Mesendoderm (in vitro differentiated cells): Measurements from ENCODE around the gene PPFIA4.

Experiments used
- DNase-seq: peaks from one replicate; pipeline ENCODE4 v3.0.0; 2013
- H2AK5ac ChIP-seq: 2 replicates; pipeline ENCODE4 v1.6.1; 2013; ENCODE audit warnings: low read length, inconsistent platforms
- H2BK120ac ChIP-seq: 2 replicates; pipeline ENCODE4 v1.6.1; 2013; ENCODE audit warnings: low read depth, mild to moderate bottlenecking, low read length, moderate library complexity, mixed read lengths
- H2BK15ac ChIP-seq: replicated peaks from 2 replicates; pipeline ENCODE4 v1.6.1; 2013; ENCODE audit warnings: low read depth, mild to moderate bottlenecking, moderate library complexity
- H2BK5ac ChIP-seq: 2 replicates; pipeline ENCODE4 v1.6.1; 2013; ENCODE audit warnings: low read length, inconsistent platforms
- H3K18ac ChIP-seq: 2 replicates; pipeline ENCODE4 v1.6.1; 2013; ENCODE audit warnings: mild to moderate bottlenecking, low read length, mixed read lengths
- H3K23ac ChIP-seq: one replicate; pipeline ENCODE4 v1.6.1; 2013; ENCODE audit warnings: low read length
- H3K27ac ChIP-seq: 2 replicates; pipeline ENCODE4 v1.5.1; 2013; ENCODE audit warnings: low read depth, mild to moderate bottlenecking, inconsistent platforms, low read length, moderate library complexity
- H3K27me3 ChIP-seq: 2 replicates; pipeline ENCODE4 v1.6.1; 2013; ENCODE audit warnings: low read length, control low read depth, mild to moderate bottlenecking, inconsistent platforms; ENCODE audit not compliant: insufficient read depth, poor library complexity
- H3K36me3 ChIP-seq: 2 replicates; pipeline ENCODE4 v1.6.1; 2013; ENCODE audit warnings: low read length, inconsistent platforms; ENCODE audit not compliant: control insufficient read depth, insufficient read depth
- H3K4ac ChIP-seq: one replicate; pipeline ENCODE4 v1.6.1; 2013; ENCODE audit warnings: low read depth, mild to moderate bottlenecking, low read length, moderate library complexity
- H3K4me1 ChIP-seq: 2 replicates; pipeline ENCODE4 v1.6.1; 2013; ENCODE audit warnings: low read depth, low read length, inconsistent platforms; ENCODE audit not compliant: control insufficient read depth
- H3K4me2 ChIP-seq: 2 replicates; pipeline ENCODE4 v1.6.1; 2013; ENCODE audit warnings: low read length
- H3K4me3 ChIP-seq: 2 replicates; pipeline ENCODE4 v1.5.1; 2013; ENCODE audit warnings: mild to moderate bottlenecking, low read length
- H3K56ac ChIP-seq: one replicate; pipeline ENCODE4 v1.6.1; 2013; ENCODE audit warnings: low read length
- H3K79me1 ChIP-seq: 2 replicates; pipeline ENCODE4 v1.6.1; 2013; ENCODE audit warnings: low read length, inconsistent platforms
- H3K79me2 ChIP-seq: 2 replicates; pipeline ENCODE4 v1.6.1; 2013; ENCODE audit warnings: mild to moderate bottlenecking, low read length; ENCODE audit not compliant: control insufficient read depth, insufficient read depth
- H3K9ac ChIP-seq: 2 replicates; pipeline ENCODE4 v1.6.1; 2013; ENCODE audit warnings: low read length, inconsistent platforms
- H4K5ac ChIP-seq: one replicate; pipeline ENCODE4 v1.6.1; 2013; ENCODE audit warnings: low read length
- H4K8ac ChIP-seq: one replicate; pipeline ENCODE4 v1.6.1; 2013; ENCODE audit warnings: low read depth, mild to moderate bottlenecking, control low read depth, low read length, moderate library complexity
- WGBS: extraction: QIAGEN DNeasy Blood & Tissue Kit; methylation state at CpG from one replicate; pipeline ENCODE4 v1.1.7; 2013; ENCODE audit warnings: low lambda C conversion rate, missing lambda C conversion rate; ENCODE audit not compliant: insufficient coverage; ENCODE audit errors: extremely low coverage; 5-methylcytosine and 5-hydroxymethylcytosine counted together

Gene PPFIA4

DNA sequence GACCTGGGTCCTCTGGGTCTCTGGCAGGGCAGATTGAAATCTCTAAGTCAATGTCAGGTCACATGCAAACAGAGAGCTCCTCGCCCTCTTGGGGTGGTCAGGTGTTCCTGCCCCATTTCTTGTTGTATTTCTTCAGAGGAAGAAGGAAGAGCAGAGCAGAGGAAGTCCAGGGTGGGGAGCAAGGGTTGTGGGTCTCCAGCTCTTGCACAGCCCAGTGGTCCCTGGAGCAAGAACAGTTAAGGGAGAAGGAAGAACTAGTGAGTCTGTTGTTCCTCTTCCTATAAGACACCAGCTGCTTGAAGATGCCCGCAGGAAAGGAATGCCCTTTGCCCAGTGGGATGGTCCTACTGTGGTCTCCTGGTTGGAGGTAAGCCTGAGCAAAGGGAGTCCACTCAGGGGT is 33.2 kb downstream of the PPFIA4 start:
- no peak overlapping the region for H3K9ac ChIP-seq
- no peaks in the 10 kb centered on the region for H3K27me3 ChIP-seq
- no peak overlapping the region for H2BK120ac ChIP-seq
- H4K5ac ChIP-seq = no peak overlapping the region
- no peak overlapping the region for H2AK5ac ChIP-seq
- no peak overlapping the region for H3K4ac ChIP-seq
- DNase-seq = no peak
- no peak overlapping the region for H3K27ac ChIP-seq
- no CpG with 5 or more reads among the region's 2 CpGs for WGBS
- H3K23ac ChIP-seq = no peak overlapping the region
- no peaks in the 10 kb centered on the region for H3K79me2 ChIP-seq
- H2BK15ac ChIP-seq = no peak overlapping the region
- H2BK5ac ChIP-seq = no peak overlapping the region
- no peaks in the 10 kb centered on the region for H3K4me1 ChIP-seq
- no peak overlapping the region for H3K4me2 ChIP-seq
- no peak overlapping the region for H3K4me3 ChIP-seq
- no peaks in the 10 kb centered on the region for H3K79me1 ChIP-seq
- no peak overlapping the region for H3K56ac ChIP-seq
- no peak overlapping the region for H3K18ac ChIP-seq
- no peaks in the 10 kb centered on the region for H3K36me3 ChIP-seq
- H4K8ac ChIP-seq = no peak overlapping the region

DNA sequence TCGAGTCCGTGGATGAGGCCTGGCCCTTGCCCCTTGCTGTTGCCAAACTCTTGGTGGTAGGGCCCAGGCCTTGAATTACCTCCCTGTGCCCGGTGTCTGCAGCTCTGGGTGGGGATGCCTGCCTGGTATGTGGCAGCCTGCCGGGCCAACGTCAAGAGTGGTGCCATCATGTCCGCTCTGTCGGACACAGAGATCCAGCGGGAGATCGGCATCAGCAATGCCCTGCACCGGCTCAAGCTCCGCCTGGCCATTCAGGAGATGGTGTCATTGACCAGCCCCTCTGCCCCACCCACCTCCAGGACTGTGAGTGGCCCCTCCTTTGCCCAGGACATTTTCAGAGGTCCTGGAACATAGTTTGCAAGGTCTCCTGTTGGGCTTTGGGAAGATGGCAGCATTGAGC is 33.8 kb downstream of the PPFIA4 start:
- DNase-seq = no peak

GRCh38 chr1:203063287-203063686 is 37.0 kb downstream of the PPFIA4 start:
- no CpG with 5 or more reads among the region's 8 CpGs for WGBS
- H3K36me3 ChIP-seq = no peaks in the 10 kb centered on the region
- no peak overlapping the region for H3K4me2 ChIP-seq
- H3K4me3 ChIP-seq = no peak overlapping the region
- no peak overlapping the region for H3K27ac ChIP-seq
- no peak overlapping the region for H2BK15ac ChIP-seq
- no peak for DNase-seq
- H4K8ac ChIP-seq = no peak overlapping the region
- no peaks in the 10 kb centered on the region for H3K79me1 ChIP-seq
- H3K4me1 ChIP-seq = no peaks in the 10 kb centered on the region
- H2BK120ac ChIP-seq = no peak overlapping the region
- H2AK5ac ChIP-seq = no peak overlapping the region
- H4K5ac ChIP-seq = no peak overlapping the region
- no peak overlapping the region for H3K23ac ChIP-seq
- H3K4ac ChIP-seq = no peak overlapping the region
- no peaks in the 10 kb centered on the region for H3K27me3 ChIP-seq
- no peak overlapping the region for H2BK5ac ChIP-seq
- no peak overlapping the region for H3K56ac ChIP-seq
- no peak overlapping the region for H3K9ac ChIP-seq
- H3K18ac ChIP-seq = no peak overlapping the region
- H3K79me2 ChIP-seq = no peaks in the 10 kb centered on the region

More for the DNA sequence above, 33.8 kb downstream of the PPFIA4 start:
- Histone ChIP-seq H3K4me3 (no peak overlapping the region), H3K56ac (no peak overlapping the region), H3K4me1 (no peaks in the 10 kb centered on the region), H3K23ac (no peak overlapping the region), H3K4me2 (no peak overlapping the region), H3K79me1 (no peaks in the 10 kb centered on the region), H2BK5ac (no peak overlapping the region), H3K4ac (no peak overlapping the region), H4K8ac (no peak overlapping the region), H4K5ac (no peak overlapping the region), H2BK120ac (no peak overlapping the region), H3K79me2 (no peaks in the 10 kb centered on the region), H3K18ac (no peak overlapping the region), H3K9ac (no peak overlapping the region), H3K36me3 (no peaks in the 10 kb centered on the region), H2AK5ac (no peak overlapping the region), H2BK15ac (no peak overlapping the region), H3K27ac (no peak overlapping the region), H3K27me3 (no peaks in the 10 kb centered on the region)
- WGBS = no CpG with 5 or more reads among the region's 11 CpGs

GRCh38 chr1:203065191-203065590 is 38.9 kb downstream of the PPFIA4 start:
- Histone ChIP-seq H3K79me2 (no peaks in the 10 kb centered on the region), H3K79me1 (no peaks in the 10 kb centered on the region), H2BK120ac (no peak overlapping the region), H3K36me3 (no peaks in the 10 kb centered on the region), H3K27ac (no peak overlapping the region), H3K56ac (no peak overlapping the region), H3K4ac (no peak overlapping the region), H2BK5ac (no peak overlapping the region), H2BK15ac (no peak overlapping the region), H3K23ac (no peak overlapping the region), H4K8ac (no peak overlapping the region), H3K27me3 (no peaks in the 10 kb centered on the region), H3K4me2 (no peak overlapping the region), H3K4me3 (no peak overlapping the region), H4K5ac (no peak overlapping the region), H3K4me1 (no peaks in the 10 kb centered on the region), H3K18ac (no peak overlapping the region), H2AK5ac (no peak overlapping the region), H3K9ac (no peak overlapping the region)
- DNase-seq = no peak
- WGBS = no CpG with 5 or more reads among the region's 7 CpGs

DNA sequence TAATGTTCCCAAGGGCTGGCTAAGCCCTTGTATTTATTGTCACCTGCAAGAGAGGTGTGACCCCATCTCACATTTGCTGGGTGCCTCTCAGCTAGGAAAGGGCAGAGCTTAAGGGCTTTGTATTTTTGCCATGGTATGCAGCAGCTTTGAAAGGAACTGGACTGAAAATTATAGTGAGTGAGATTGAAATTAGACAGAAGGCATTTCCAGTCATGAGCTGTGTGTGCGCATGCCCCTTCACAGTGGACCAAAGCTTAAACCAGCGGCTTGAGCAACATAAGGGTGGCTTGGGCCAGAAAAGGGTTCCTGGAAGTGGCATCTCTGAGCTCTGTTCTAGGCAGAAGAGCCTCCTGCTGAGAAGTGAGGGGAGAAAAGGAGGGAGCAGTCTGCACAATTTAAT is 39.7 kb downstream of the PPFIA4 start:
- Histone ChIP-seq H4K8ac (no peak overlapping the region), H3K4me1 (no peaks in the 10 kb centered on the region), H3K4me2 (no peak overlapping the region), H3K9ac (no peak overlapping the region), H3K79me2 (no peaks in the 10 kb centered on the region), H3K23ac (no peak overlapping the region), H3K36me3 (no peaks in the 10 kb centered on the region), H3K56ac (no peak overlapping the region), H3K27me3 (no peaks in the 10 kb centered on the region), H3K4ac (no peak overlapping the region), H4K5ac (no peak overlapping the region), H3K79me1 (no peaks in the 10 kb centered on the region), H2AK5ac (no peak overlapping the region), H3K18ac (no peak overlapping the region), H3K27ac (no peak overlapping the region), H2BK5ac (no peak overlapping the region), H2BK120ac (no peak overlapping the region), H3K4me3 (no peak overlapping the region), H2BK15ac (no peak overlapping the region)
- DNase-seq = no peak
- WGBS = no CpG with 5 or more reads among the region's 2 CpGs

DNA sequence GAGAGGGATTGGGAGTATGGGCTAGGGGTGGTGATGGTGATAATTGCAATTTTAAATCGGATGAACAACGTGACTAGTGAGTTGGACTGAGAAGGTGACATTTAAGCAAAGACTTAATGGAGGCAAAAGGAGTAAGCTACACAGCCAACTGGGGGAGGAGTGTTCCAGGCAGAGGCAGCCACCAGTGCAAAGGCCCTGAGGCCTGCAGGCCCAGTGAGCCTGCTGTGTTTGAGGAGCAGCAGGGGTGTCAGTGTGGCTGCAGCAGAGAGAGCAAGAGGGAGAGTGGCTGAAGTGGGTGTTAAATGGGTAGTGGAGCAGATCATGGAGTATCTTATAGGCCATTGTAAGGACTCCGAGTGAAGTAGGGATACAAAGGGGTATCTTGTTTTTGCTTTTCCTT is 40.7 kb downstream of the PPFIA4 start:
- Histone ChIP-seq H4K5ac (no peak overlapping the region), H3K27ac (no peak overlapping the region), H3K4me1 (no peaks in the 10 kb centered on the region), H3K4ac (no peak overlapping the region), H3K79me1 (no peaks in the 10 kb centered on the region), H3K4me3 (no peak overlapping the region), H3K9ac (no peak overlapping the region), H3K23ac (no peak overlapping the region), H3K36me3 (no peaks in the 10 kb centered on the region), H3K4me2 (no peak overlapping the region), H3K27me3 (no peaks in the 10 kb centered on the region), H2AK5ac (no peak overlapping the region), H3K56ac (no peak overlapping the region), H2BK120ac (no peak overlapping the region), H3K79me2 (no peaks in the 10 kb centered on the region), H3K18ac (no peak overlapping the region), H2BK5ac (no peak overlapping the region), H2BK15ac (no peak overlapping the region), H4K8ac (no peak overlapping the region)
- no CpG with 5 or more reads among the region's 3 CpGs for WGBS
- DNase-seq = no peak
